CD4-positive, alpha-beta T cell treated with Interleukin-4 for 4 hours (primary cell): Measurements from ENCODE around the gene LTO1.
"Not testable (repeated sequence)": the region's sequence is repeated elsewhere in the genome, so short reads cannot be mapped to it uniquely, and the experiment has no call there.

Experiments used
- DNase-seq: peaks from one replicate; pipeline ENCODE4 v3.0.0-alpha.2; 2020

The LTO1 gene

GRCh38 chr11:69630017-69630416 is 45.1 kb downstream of the LTO1 start:
- DNase-seq, result no peak

DNA sequence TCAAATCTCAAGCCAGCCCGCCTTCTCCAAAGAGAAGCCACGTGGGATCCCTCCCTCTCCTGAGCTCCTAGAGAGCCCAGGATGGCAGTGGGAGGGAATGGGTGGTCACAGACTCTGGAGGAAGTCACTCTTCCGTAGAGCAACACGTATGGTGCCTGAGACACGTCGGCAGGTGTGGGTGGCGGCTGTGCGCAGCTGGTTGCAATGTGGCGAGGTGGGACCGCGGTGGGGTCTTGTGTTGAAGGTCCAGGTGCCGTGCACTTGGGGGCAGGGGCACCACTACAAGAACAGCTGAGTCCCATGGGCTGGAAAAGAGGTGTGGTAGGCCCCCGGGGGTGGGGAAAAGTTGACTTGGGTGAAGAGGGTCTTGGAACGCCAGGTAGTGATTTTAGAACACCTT is 47.6 kb downstream of the LTO1 start:
- no peak for DNase-seq

- no peak for DNase-seq
These were observed 49.7 kb downstream of the LTO1 start for GRCh38 chr11:69625476-69625875.

DNA sequence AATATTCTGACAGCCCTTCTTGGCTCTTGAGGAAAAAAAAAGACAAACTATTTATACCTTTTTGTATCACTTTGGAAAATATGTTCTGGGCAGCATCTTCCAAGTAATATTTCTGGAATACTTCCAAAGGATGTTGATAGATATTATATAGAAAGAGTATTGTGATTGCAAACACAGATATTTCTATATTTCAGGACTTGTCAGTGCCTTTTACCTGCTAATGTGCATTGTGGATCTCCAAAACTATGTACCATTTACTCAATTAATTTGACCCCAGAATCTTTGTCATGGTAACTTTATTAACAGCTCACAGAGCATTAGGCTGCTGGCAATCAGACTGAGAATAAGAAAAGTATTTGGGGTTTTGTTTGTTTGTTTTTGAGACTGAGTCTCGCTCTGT is 50.9 kb downstream of the LTO1 start:
- no peak for DNase-seq

DNA sequence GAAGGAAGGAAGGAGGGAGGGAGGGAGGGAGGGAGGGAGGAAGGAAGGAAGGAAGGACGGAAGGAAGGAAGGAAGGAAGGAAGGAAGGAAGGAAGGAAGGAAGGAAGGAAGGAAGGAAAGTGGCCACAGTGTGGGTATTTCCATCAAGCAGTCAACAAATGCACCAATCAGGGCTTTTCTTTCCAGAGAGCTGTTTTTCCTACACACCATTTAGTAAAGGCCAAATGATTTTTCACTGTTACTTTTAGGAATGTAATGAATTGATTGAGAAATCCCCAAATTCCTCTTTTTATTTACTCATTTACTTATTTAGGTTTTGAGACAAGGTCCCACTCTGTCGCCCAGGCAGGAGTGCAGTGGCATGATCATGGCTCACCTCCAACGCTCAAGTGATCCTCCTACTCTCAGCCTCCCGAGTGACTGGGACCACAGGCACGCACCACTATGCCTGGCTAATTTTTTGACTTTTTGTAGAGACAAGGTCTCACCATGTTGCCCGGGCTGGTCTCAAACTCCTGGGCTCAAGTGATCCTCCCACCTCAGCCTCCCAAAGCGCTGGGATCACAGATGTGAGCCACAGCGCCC is 53.0 kb downstream of the LTO1 start:
- DNase-seq, result not testable (repeated sequence)

DNA sequence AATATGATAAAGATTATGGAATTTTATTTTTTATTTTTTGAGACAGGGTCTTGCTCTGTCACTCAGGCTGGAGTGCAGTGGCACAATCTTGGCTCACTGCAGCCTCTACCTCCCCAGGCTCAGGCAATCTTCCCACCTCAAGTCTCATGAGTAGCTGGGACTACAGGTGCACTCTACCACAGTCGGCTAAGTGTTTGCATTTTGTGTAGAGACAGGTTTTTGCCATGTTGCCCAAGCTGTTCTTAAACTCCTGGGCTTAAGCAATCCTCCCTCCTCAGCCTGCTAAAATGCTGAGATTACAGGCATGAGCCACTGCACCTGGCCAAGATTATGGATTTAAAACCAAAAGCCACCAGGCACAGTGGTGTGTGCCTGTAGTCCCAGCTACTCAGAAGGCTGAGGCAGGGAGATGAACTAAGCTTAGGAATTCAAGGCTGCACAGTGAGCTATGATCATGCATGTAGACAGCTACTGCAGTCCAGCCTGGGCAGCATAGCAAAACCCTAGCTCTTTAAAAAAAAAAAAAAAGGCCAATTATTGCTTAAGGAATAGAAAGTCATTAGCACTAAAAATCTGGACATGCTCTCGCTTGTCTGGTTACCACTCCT is 54.4 kb downstream of the LTO1 start:
- DNase-seq, result no peak

- no peak for DNase-seq
These were observed 56.9 kb downstream of the LTO1 start for GRCh38 chr11:69618237-69618636.

- no peak for DNase-seq
These were observed 57.5 kb downstream of the LTO1 start for GRCh38 chr11:69617682-69618081.

DNA sequence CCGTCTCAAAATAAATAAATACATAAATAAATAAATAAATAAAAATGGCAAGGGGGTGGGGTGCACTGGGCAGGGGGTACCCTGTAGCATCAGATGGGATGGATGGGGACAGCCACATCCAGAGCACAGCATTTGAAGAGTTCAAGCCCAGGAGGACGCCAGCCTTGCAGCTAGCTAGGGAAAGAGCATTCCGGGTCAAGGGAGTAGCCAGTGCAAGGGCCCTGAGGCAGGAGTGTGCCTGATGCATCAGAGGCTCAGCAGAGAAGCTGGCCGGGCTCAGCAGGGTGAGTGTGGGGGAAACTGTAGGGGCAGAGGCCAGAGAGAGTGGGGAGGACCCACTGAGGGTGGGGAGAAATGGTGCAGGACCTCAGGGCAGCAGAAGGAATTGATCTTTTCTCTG is 57.9 kb downstream of the LTO1 start:
- DNase-seq, result no peak
